ENCODE measurements around the gene CHL1. TPM values are rescaled to one million over a fixed set of nuclear protein-coding genes. Genes with fewer than 3 reads are reported as not detected.

CHL1 gene
- total RNA-seq, 3 donors from 2014 or later: 0.25 TPM; not detected in 2

- peaks cover 5% of the 10 kb centered on the region for H3K9me3 Mint-ChIP-seq
- peaks cover 2% of the 10 kb centered on the region for H3K27me3 Mint-ChIP-seq (ENCODE audit: low read depth)
- no peak overlapping the region for H3K4me3 Mint-ChIP-seq
- no peaks in the 10 kb centered on the region for H3K4me1 Mint-ChIP-seq (ENCODE audit: low read depth)
- ATAC-seq (no peak), DNase-seq (no peak)
- H3K36me3 Mint-ChIP-seq (ENCODE audit: insufficient read depth): no peaks in the 10 kb centered on the region
Observed at GRCh38 chr3:403826-404225, 207.3 kb downstream of the CHL1 start.

GRCh38 chr3:409011-409410, 212.4 kb downstream of the CHL1 start:
- Mint-ChIP-seq H3K4me1 (ENCODE audit: low read depth) (no peaks in the 10 kb centered on the region), H3K9me3 (no peaks in the 10 kb centered on the region), H3K36me3 (ENCODE audit: insufficient read depth) (no peaks in the 10 kb centered on the region), H3K4me3 (no peak overlapping the region), H3K27me3 (ENCODE audit: low read depth) (no peaks in the 10 kb centered on the region)
- DNase-seq: no peak
- ATAC-seq: no peak

DNA sequence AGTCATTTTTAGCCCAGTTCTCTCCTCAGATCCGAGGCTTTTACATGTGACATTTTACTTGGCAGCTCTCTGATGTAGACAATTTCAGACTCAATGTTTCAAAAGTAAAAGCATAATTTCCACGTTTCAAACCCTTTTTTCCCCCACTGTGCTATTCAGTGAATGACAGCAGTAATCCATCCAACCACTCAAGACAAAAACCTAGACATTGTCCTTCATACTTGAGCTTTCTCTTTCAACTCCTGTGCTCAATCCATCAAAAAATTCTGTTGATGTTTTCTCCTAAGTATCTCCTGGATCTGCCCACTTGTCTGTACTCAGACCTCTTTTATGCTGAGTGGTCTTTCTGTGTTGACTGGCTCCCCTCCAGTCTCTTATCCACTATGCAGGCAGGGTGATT, 214.7 kb downstream of the CHL1 start:
- no peaks in the 10 kb centered on the region for H3K36me3 Mint-ChIP-seq (ENCODE audit: insufficient read depth)
- no peaks in the 10 kb centered on the region for H3K9me3 Mint-ChIP-seq
- H3K27me3 Mint-ChIP-seq (ENCODE audit: low read depth): no peaks in the 10 kb centered on the region
- H3K4me3 Mint-ChIP-seq: no peak overlapping the region
- no peaks in the 10 kb centered on the region for H3K4me1 Mint-ChIP-seq (ENCODE audit: low read depth)
- no peak for DNase-seq
- no peak for ATAC-seq

DNA sequence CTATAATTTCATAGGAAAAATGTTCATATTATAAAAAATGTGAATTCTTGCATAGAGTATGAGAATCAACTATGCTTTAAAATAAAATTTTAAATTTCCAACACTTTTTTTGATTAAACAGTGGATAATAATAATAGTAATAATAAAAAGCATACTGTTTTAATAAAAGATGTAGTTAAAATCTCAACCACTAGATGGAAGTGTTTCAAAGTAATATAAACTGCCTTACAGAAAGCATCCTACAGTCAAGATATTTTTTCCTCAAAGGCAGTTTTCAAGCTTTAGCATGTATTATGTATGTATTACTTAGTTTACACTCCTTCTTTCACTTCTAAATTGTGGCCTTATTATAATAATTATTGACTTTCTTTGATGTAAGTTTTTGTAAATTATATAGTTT, 217.5 kb downstream of the CHL1 start:
- Mint-ChIP-seq H3K9me3 (no peaks in the 10 kb centered on the region), H3K4me1 (ENCODE audit: low read depth) (no peaks in the 10 kb centered on the region), H3K27me3 (ENCODE audit: low read depth) (no peaks in the 10 kb centered on the region), H3K4me3 (no peak overlapping the region), H3K36me3 (ENCODE audit: insufficient read depth) (no peaks in the 10 kb centered on the region)
- ATAC-seq (no peak), DNase-seq (no peak)

DNA sequence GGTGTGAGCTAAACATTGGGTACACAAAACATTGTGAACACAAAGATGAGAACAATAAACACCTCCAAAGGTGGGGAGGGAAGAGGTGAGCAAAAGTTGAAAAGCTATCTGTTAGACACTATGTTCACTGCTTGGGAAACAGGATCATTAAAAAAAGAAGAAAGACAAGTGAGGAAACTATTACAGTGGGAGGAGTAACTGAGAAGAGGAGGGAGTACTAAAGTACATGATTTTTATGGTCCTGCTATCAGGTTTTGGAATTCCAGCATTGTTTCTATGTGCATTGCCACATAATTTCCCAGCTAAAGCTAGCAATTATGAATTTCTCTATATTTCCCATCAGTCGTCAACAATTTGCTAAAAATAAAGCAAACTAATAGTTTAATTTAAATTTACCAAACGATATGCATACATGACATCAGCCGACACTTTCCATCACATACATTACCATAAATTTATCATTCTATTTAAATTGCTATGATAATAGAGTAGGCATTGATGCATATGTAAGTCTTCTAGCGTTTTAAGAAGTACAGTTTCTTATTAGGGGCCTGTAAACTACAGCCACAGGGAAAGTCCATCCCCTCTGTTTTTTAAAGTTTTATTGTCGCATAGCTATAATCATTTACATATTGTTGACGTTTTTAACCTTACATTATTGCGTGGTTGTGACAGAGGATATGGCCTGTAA, 221.8 kb downstream of the CHL1 start:
- H3K4me3 Mint-ChIP-seq: no peak overlapping the region
- no peaks in the 10 kb centered on the region for H3K9me3 Mint-ChIP-seq
- no peaks in the 10 kb centered on the region for H3K27me3 Mint-ChIP-seq (ENCODE audit: low read depth)

DNA sequence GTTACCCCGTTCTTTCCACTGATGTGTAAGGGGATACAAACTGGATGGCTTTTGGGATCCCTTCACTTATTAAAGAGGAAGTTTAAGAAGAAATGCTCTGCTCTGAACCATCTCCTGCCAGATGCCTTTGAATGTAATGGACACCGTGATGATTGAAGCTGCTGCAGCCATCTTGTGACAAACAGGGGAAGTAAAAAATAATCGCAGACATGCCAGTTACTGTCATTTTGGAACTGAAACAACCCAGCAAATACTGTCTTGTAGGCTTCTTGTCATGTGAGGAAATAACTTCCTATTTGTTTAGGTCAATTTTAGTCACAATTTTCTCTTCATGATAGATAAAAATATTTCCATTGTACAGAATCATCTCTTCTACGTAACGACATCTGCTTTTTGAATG, 224.0 kb downstream of the CHL1 start:
- no peaks in the 10 kb centered on the region for H3K4me1 Mint-ChIP-seq (ENCODE audit: low read depth)
- ATAC-seq: no peak
- H3K4me3 Mint-ChIP-seq: no peak overlapping the region
- H3K9me3 Mint-ChIP-seq: no peaks in the 10 kb centered on the region
- no peaks in the 10 kb centered on the region for H3K36me3 Mint-ChIP-seq (ENCODE audit: insufficient read depth)
- H3K27me3 Mint-ChIP-seq (ENCODE audit: low read depth): no peaks in the 10 kb centered on the region
- no peak for DNase-seq

More for the DNA sequence above, 221.8 kb downstream of the CHL1 start:
- ATAC-seq (no peak), DNase-seq (no peak)
- H3K36me3 Mint-ChIP-seq (ENCODE audit: insufficient read depth): no peaks in the 10 kb centered on the region
- H3K4me1 Mint-ChIP-seq (ENCODE audit: low read depth): no peaks in the 10 kb centered on the region

DNA sequence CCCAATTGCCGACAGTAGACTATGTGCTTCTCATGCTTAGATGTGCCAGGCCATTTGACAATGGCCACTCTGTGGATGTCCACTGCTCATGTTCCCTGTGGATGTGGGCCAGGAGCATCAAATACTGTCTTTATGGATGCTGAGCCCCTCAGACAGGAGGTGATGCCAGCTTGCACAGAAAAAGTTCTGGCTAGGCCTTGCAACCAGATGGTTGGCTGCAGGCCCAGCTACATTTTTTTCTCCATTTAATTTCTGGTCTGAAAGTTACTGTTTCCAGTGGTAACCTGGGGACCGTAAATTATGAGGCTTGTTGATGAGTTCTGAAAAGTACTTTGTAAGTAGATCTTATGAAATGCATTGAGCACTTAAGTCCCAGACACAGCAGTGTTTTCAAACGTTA, 228.5 kb downstream of the CHL1 start:
- ATAC-seq: no peak
- H3K4me1 Mint-ChIP-seq (ENCODE audit: low read depth): no peaks in the 10 kb centered on the region
- H3K27me3 Mint-ChIP-seq (ENCODE audit: low read depth): no peaks in the 10 kb centered on the region
- H3K9me3 Mint-ChIP-seq: no peaks in the 10 kb centered on the region
- no peak overlapping the region for H3K4me3 Mint-ChIP-seq
- H3K36me3 Mint-ChIP-seq (ENCODE audit: insufficient read depth): no peaks in the 10 kb centered on the region
- no peak for DNase-seq

- ATAC-seq (no peak), DNase-seq (no peak)
- Mint-ChIP-seq H3K4me3 (no peak overlapping the region), H3K9me3 (no peaks in the 10 kb centered on the region), H3K4me1 (ENCODE audit: low read depth) (no peaks in the 10 kb centered on the region), H3K27me3 (ENCODE audit: low read depth) (no peaks in the 10 kb centered on the region), H3K36me3 (ENCODE audit: insufficient read depth) (no peaks in the 10 kb centered on the region)
Observed at GRCh38 chr3:426072-426471, 229.5 kb downstream of the CHL1 start.

DNA sequence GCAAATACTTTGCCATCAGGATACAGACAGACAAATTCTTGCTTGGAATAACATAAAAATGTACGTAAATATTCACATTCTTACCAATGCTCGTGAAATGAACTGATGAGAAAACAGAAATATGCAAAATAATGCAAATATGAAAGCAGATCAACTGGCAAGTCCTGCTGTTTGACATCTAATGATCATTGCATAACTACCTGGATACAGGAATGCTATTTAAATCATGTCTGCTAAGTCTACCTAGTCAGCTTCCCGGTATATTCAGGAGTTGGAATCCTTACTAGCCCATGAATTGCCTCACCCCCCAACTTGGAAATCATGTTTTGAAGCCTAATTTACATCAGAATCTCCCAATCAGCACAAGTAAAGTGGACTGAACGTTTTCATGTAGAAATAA, 230.6 kb downstream of the CHL1 start:
- no peak for DNase-seq
- Mint-ChIP-seq H3K27me3 (ENCODE audit: low read depth) (no peaks in the 10 kb centered on the region), H3K36me3 (ENCODE audit: insufficient read depth) (no peaks in the 10 kb centered on the region), H3K4me3 (no peak overlapping the region), H3K4me1 (ENCODE audit: low read depth) (no peaks in the 10 kb centered on the region), H3K9me3 (no peaks in the 10 kb centered on the region)
- no peak for ATAC-seq

DNA sequence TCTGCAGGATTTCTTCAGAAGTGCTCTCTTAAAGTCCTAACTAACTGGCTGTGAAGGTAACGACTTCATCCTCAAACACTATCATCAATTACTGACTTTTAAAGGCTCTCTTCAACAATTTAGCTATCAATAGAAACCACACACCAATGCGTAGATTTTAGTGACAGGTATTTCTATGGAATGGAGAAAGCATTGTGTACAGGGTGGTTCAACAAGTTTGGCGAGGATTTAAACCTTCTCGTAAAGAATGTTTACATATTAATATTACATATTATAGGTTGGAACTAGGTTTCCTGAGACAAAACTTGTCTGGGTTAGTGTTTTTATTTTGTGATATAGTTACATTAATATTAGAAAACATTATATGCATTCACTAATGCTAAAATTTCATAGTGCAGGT, 233.6 kb downstream of the CHL1 start:
- ATAC-seq (no peak), DNase-seq (no peak)
- no peaks in the 10 kb centered on the region for H3K4me1 Mint-ChIP-seq (ENCODE audit: low read depth)
- no peaks in the 10 kb centered on the region for H3K27me3 Mint-ChIP-seq (ENCODE audit: low read depth)
- no peaks in the 10 kb centered on the region for H3K36me3 Mint-ChIP-seq (ENCODE audit: insufficient read depth)
- no peak overlapping the region for H3K4me3 Mint-ChIP-seq
- H3K9me3 Mint-ChIP-seq: no peaks in the 10 kb centered on the region

GRCh38 chr3:435161-435560, 238.6 kb downstream of the CHL1 start:
- no peak for DNase-seq
- ATAC-seq: no peak
- Mint-ChIP-seq H3K4me3 (no peak overlapping the region), H3K9me3 (peaks cover 6% of the 10 kb centered on the region), H3K27me3 (ENCODE audit: low read depth) (no peaks in the 10 kb centered on the region), H3K36me3 (ENCODE audit: insufficient read depth) (no peaks in the 10 kb centered on the region), H3K4me1 (ENCODE audit: low read depth) (no peaks in the 10 kb centered on the region)

DNA sequence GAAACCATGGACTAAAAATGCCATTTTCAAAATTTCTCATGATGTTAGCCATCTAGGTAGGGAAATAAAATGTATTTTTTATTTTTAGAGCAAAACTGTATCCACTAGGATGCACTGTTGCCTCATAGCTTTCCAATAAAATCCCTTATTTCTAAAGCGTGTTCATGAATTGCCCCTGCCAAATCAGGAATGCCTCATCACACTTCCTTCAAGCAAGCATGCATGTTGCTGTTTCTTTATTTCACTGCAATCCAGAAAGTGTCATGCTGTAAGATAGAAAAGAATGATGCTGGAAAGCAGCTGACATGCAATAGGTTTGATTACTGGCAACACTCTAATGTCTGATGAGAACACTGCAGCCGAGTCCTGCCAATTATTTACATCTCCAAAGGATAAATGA, 239.5 kb downstream of the CHL1 start:
- H3K27me3 Mint-ChIP-seq (ENCODE audit: low read depth): no peaks in the 10 kb centered on the region
- H3K4me1 Mint-ChIP-seq (ENCODE audit: low read depth): no peaks in the 10 kb centered on the region
- DNase-seq: no peak
- H3K36me3 Mint-ChIP-seq (ENCODE audit: insufficient read depth): no peaks in the 10 kb centered on the region
- no peak overlapping the region for H3K4me3 Mint-ChIP-seq
- no peak for ATAC-seq
- peaks cover 6% of the 10 kb centered on the region for H3K9me3 Mint-ChIP-seq

GRCh38 chr3:440826-441225, 244.3 kb downstream of the CHL1 start:
- Mint-ChIP-seq H3K9me3 (peaks cover 11% of the 10 kb centered on the region), H3K36me3 (ENCODE audit: insufficient read depth) (no peaks in the 10 kb centered on the region), H3K4me1 (ENCODE audit: low read depth) (no peaks in the 10 kb centered on the region), H3K27me3 (ENCODE audit: low read depth) (no peaks in the 10 kb centered on the region), H3K4me3 (no peak overlapping the region)
- no peak for ATAC-seq
- no peak for DNase-seq

DNA sequence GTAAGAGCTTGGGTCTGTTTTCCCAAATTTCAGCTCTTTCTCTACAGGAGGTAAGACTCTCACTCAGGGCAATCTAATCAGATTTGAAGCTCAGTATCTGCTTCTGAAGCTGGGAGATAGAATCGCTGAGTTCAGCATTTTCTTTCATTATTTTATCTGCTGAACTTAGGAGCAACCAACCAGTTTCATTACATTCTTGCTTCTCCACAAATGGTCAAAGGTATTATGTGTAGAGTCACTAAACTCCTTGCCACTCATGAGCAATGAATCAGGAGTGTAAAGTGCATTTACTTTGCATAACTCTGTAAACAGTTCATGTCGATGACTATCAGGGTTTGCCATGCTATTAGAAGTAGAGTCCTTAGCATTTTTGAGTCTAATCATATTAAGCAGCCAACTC, 249.4 kb downstream of the CHL1 start:
- no peak for ATAC-seq
- Mint-ChIP-seq H3K9me3 (peaks cover 10% of the 10 kb centered on the region), H3K27me3 (ENCODE audit: low read depth) (no peaks in the 10 kb centered on the region), H3K36me3 (ENCODE audit: insufficient read depth) (no peaks in the 10 kb centered on the region), H3K4me3 (no peak overlapping the region), H3K4me1 (ENCODE audit: low read depth) (no peaks in the 10 kb centered on the region)
- DNase-seq: no peak

DNA sequence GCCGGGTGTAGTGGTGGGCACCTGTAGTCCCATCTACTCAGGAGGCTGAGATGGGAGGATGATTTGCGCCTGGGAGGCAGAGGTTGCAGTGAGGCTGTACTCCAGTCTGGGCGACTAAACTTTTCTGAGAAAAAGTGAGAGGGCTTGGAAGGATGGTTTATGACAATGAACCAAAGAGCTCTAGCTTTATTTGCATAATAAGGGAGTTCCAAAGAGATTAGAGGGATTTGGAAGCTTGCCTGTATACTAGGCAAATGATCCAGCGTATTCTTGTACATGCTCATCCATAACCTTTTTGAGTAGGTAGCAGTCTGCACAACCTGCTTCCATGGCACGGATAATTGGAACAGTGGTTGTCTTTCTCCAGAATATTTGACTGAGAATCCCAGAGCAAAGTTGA, 251.1 kb downstream of the CHL1 start:
- DNase-seq (no peak), ATAC-seq (no peak)
- H3K36me3 Mint-ChIP-seq (ENCODE audit: insufficient read depth): no peaks in the 10 kb centered on the region
- peaks cover 5% of the 10 kb centered on the region for H3K9me3 Mint-ChIP-seq
- no peak overlapping the region for H3K4me3 Mint-ChIP-seq
- no peaks in the 10 kb centered on the region for H3K27me3 Mint-ChIP-seq (ENCODE audit: low read depth)
- H3K4me1 Mint-ChIP-seq (ENCODE audit: low read depth): no peaks in the 10 kb centered on the region

DNA sequence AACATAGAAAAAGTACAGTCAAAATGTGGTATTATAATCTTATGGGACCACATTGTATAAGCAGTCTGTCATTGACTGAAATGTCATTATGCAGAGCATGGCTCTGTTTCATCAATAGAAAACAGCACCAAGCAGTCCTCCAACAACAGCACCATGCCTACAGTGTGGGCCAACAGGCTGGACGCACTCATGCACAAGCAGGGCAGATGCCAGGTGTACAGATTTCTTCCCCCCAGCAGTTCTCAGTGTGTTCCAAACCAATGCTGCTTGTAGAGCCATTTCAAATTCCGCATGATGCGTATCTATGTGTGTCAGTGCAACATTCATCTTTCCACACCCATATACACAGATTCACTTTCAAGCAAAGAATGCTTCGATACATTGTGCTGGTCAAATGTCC, 253.1 kb downstream of the CHL1 start:
- ATAC-seq: no peak
- no peaks in the 10 kb centered on the region for H3K36me3 Mint-ChIP-seq (ENCODE audit: insufficient read depth)
- H3K4me3 Mint-ChIP-seq: no peak overlapping the region
- H3K4me1 Mint-ChIP-seq (ENCODE audit: low read depth): no peaks in the 10 kb centered on the region
- no peaks in the 10 kb centered on the region for H3K27me3 Mint-ChIP-seq (ENCODE audit: low read depth)
- no peak for DNase-seq
- peaks cover 5% of the 10 kb centered on the region for H3K9me3 Mint-ChIP-seq
